ENCODE measurements around the gene PDGFC. TPM values are rescaled to one million over a fixed set of nuclear protein-coding genes. Genes with fewer than 3 reads are reported as not detected.

Gene PDGFC
- total RNA-seq, 1 experiment from 2014 or later = 9.8 TPM

- Histone ChIP-seq H3K9me3 (ENCODE audit: control insufficient read depth in 1 of 2, insufficient read depth in 1 of 2, low read depth in 1 of 2, low read length in 2 of 2) (no peaks in the 10 kb centered on the region), H3K79me2 (ENCODE audit: insufficient read depth, low read length) (no peaks in the 10 kb centered on the region), H3K27ac (ENCODE audit: low read depth, low read length) (no peak overlapping the region), H3K27me3 (ENCODE audit: insufficient read depth, low read length) (no peaks in the 10 kb centered on the region), H3K4me1 (ENCODE audit: control insufficient read depth in 1 of 2, insufficient read depth in 2 of 2, low read length in 2 of 2) (peaks cover 3 to 5% of the 10 kb centered on the region in 2 experiments; a peak in 1 of 4 replicates), H3K9ac (ENCODE audit: low read length) (no peak overlapping the region), H3K4me3 (replicated peaks in 1 of 2; ENCODE audit: low read depth in 1 of 2, low read length in 2 of 2) (no peak overlapping the region), H3K36me3 (ENCODE audit: control insufficient read depth in 1 of 2, insufficient read depth in 2 of 2, low read length in 2 of 2) (no peaks in the 10 kb centered on the region), H2AFZ (ENCODE audit: low read depth, low read length, poor library complexity, severe bottlenecking) (no peak overlapping the region), H3K4me2 (ENCODE audit: low read length) (no peak overlapping the region), H3K9me2 (ENCODE audit: insufficient read depth) (no peaks in the 10 kb centered on the region), H4K20me1 (ENCODE audit: insufficient read depth) (no peaks in the 10 kb centered on the region)
- ATAC-seq (no peak), DNase-seq (ENCODE audit: low read depth, low spot score) (no peak)
- no TSS peak for BruUV-seq (replicated peaks)
- POLR2A ChIA-PET = no interaction called here
- RAD21 ChIA-PET (ENCODE audit: low non-redundant PET in 1 of 2, low total read pairs in 2 of 2, uncharacterized antibody in 2 of 2, unreplicated experiment in 2 of 2) = no interaction called here
- intact Hi-C loops (cut with micrococcal nuclease) = no loop called here
- TF ChIP-seq EGR1 (IDR thresholded peaks at IDR 0.05; ENCODE audit: low read depth) (no peak), CTCF (IDR thresholded peaks at IDR 0.05 in 2 of 3, conservative IDR thresholded peaks at IDR 0.05 in 1 of 3; ENCODE audit: borderline replicate concordance in 1 of 3, insufficient read depth in 1 of 3, low read depth in 2 of 3, low read length in 2 of 3) (no peak), YY1 (IDR thresholded peaks at IDR 0.05; ENCODE audit: extremely low read depth, insufficient replicate concordance, low read depth, low read length) (no peak), ATF3 (IDR thresholded peaks at IDR 0.05) (no peak), SP1 (IDR thresholded peaks at IDR 0.05; ENCODE audit: low read depth) (no peak)
- CTCF ChIA-PET = no interaction called here
Measured at GRCh38 chr4:156875704-156876103, 95.9 kb downstream of the PDGFC start.

- Histone ChIP-seq H3K4me2 (ENCODE audit: low read length) (no peak overlapping the region), H3K4me1 (ENCODE audit: control insufficient read depth in 1 of 2, insufficient read depth in 2 of 2, low read length in 2 of 2) (peaks cover 3 to 5% of the 10 kb centered on the region in 2 experiments; a peak in 1 of 4 replicates), H3K79me2 (ENCODE audit: insufficient read depth, low read length) (no peaks in the 10 kb centered on the region), H4K20me1 (ENCODE audit: insufficient read depth) (no peaks in the 10 kb centered on the region), H3K27ac (ENCODE audit: low read depth, low read length) (no peak overlapping the region), H3K9me3 (ENCODE audit: control insufficient read depth in 1 of 2, insufficient read depth in 1 of 2, low read depth in 1 of 2, low read length in 2 of 2) (no peaks in the 10 kb centered on the region), H3K27me3 (ENCODE audit: insufficient read depth, low read length) (no peaks in the 10 kb centered on the region), H3K36me3 (ENCODE audit: control insufficient read depth in 1 of 2, insufficient read depth in 2 of 2, low read length in 2 of 2) (no peaks in the 10 kb centered on the region), H3K9ac (ENCODE audit: low read length) (no peak overlapping the region), H3K4me3 (replicated peaks in 1 of 2; ENCODE audit: low read depth in 1 of 2, low read length in 2 of 2) (no peak overlapping the region), H3K9me2 (ENCODE audit: insufficient read depth) (no peaks in the 10 kb centered on the region), H2AFZ (ENCODE audit: low read depth, low read length, poor library complexity, severe bottlenecking) (no peak overlapping the region)
- TF ChIP-seq SP1 (IDR thresholded peaks at IDR 0.05; ENCODE audit: low read depth) = no peak
- TF ChIP-seq ZBTB33 (IDR thresholded peaks at IDR 0.05; ENCODE audit: extremely low read depth, insufficient replicate concordance, low read length) = no peak
- TF ChIP-seq FOSL1 (IDR thresholded peaks at IDR 0.05; ENCODE audit: low read depth) = no peak
- no peak for TF ChIP-seq CBX3 (IDR thresholded peaks at IDR 0.05; ENCODE audit: low read depth)
- TF ChIP-seq ATF3 (IDR thresholded peaks at IDR 0.05) = no peak
- no peak for TF ChIP-seq ELF1 (IDR thresholded peaks at IDR 0.05; ENCODE audit: borderline replicate concordance, low read depth)
- TF ChIP-seq MAX (IDR thresholded peaks at IDR 0.05) = no peak
- TF ChIP-seq CTCF (IDR thresholded peaks at IDR 0.05 in 2 of 3, conservative IDR thresholded peaks at IDR 0.05 in 1 of 3; ENCODE audit: borderline replicate concordance in 1 of 3, insufficient read depth in 1 of 3, low read depth in 2 of 3, low read length in 2 of 3) = no peak
- POLR2A ChIA-PET = no interaction called here
- BruUV-seq (replicated peaks) = no TSS peak
- RAD21 ChIA-PET (ENCODE audit: low non-redundant PET in 1 of 2, low total read pairs in 2 of 2, uncharacterized antibody in 2 of 2, unreplicated experiment in 2 of 2) = no interaction called here
- CTCF ChIA-PET = no interaction called here
- intact Hi-C loops (cut with micrococcal nuclease) = no loop called here
- no peak for DNase-seq (ENCODE audit: low read depth, low spot score)
- ATAC-seq = no peak
Measured at GRCh38 chr4:156875055-156875454, 96.5 kb downstream of the PDGFC start.
